HG03442 (cell line): Measurements from ENCODE around the gene DGKB.

ENCODE experiments used
- ATAC-seq: cut with Tn5 transposase; IDR thresholded peaks from one replicate; pipeline ENCODE4 v1.9.1; 2021; ENCODE audit warnings: mild to moderate bottlenecking, moderate library complexity; ENCODE audit not compliant: unreplicated experiment

The DGKB gene

DNA sequence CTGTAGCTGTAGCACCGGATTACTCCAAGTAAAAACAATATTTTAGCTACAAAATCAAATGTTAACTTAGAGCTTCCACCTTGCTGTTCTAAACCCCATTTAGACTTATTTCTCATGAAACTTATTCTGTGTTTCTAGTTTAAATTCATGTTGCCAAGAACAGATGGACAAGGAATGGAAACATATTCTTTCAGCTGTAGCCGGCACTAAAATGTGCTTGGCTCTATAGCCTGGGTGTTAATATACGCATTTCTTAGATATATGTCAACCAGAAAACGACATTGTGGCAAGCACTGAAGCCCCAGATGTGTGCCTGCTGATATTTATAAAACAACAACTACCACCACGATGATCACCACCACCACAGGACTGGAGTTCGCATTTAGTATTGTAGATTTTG lies 722.8 kb downstream of the DGKB start:
- no peak for ATAC-seq

DNA sequence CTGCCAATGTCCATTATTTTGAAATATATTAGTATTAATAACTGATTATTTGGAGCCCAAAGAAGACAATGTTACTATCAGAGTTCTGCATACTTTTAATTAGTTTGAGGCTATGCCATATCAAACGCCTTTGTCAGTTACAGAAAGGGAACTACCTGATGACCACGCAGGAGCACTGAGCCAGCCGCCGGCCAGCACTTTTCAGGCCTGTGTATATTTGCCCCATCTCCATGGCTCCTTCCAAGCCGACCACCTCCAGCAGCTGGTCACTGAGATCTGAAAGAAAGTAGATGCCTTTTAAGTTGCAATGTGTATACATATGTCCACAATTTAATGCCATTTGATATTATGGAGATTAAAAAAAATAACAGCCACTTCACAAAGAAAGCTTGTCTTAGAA lies 724.7 kb downstream of the DGKB start:
- no peak for ATAC-seq

DNA sequence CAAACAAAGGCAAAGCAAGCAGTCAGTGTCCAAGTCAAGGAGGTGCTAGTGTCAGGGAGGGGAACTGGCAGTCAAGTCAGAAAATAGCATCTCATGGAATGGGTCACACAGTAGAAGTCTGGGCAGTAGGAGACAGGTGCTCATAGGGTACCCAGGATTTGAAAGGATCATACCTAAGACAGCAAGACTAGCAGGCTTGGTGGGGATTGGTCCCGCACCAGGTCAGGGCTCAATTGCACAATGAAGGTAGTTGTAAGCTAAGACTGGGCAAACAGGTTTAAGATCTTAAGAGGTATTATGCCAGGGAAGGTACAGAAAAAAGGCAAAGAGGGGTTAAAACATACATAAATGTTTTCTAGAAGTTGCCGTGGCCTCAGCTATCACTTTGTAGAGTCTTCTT lies 731.7 kb downstream of the DGKB start:
- no peak for ATAC-seq

DNA sequence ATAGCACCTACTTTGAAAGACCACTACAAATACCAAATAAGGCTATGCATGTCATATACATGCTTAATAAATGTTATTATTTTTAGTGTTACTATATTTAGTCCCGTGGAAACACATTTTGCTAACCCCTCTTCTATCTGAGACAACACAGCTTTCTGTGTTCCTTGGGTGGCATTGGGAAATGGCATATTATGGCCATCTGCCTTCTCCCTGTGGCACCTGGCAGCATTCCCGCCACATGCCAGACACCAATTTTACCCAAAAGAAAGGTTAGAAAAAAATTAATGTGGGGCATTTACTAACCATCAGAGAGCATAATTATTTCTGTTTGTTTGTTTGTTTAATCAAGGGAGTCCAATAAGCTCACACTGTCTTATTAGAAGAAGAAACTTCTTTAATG lies 744.4 kb downstream of the DGKB start:
- no peak for ATAC-seq

DNA sequence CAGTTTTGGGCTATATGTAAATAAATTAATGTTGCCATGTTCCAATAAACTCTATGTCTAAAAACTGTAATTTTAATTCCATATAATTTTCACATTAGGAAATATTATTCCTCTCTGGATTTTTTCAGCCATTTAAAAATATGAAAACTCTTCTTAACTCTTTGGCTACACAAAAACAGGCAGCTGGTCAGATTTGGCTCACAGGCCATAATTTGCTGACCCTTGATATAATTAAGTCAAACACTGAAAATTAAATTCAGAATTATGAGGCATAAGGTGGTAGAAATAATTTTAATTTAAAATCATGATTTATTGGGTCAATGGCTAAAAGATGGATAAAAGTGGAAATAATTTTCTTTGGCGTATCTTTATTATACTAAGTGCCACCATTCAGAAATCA lies 746.1 kb downstream of the DGKB start:
- no peak for ATAC-seq

DNA sequence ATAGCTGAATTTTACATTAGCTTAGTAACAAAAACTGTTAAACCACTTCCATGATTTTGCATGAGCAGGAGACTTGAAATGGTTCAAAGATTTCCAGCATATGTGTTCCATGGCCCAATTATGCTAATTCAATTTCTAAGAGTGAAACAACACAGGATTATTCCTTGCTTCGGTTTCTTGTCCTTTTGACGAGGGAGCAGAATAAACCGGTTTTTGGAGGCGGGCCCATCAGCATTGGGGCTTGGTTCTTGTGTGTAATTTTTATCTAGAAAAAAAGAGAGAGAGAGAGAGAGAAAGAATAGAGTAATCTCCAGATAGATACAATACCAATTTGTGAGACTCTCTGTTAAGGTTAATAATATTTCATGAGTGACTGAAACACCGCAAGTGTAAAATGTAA lies 753.6 kb downstream of the DGKB start:
- no peak for ATAC-seq

DNA sequence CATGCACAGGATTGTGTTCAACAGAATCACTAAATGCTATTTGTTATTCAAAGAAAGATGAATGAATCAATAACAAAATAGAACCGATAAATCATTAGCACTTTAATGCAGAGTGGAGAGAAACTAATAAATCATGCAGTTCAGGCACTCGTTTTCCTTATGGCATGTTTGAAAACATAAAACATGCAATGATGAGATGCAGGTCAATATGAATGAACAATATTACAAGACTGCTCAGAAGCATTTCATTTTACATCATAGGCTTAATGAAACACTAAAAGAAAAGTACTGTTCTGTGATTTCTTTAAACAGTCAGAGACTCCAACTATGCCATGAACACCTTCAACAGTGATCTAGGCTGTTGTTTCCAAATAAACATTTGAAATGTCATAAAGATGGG lies 755.0 kb downstream of the DGKB start:
- ATAC-seq, result no peak

DNA sequence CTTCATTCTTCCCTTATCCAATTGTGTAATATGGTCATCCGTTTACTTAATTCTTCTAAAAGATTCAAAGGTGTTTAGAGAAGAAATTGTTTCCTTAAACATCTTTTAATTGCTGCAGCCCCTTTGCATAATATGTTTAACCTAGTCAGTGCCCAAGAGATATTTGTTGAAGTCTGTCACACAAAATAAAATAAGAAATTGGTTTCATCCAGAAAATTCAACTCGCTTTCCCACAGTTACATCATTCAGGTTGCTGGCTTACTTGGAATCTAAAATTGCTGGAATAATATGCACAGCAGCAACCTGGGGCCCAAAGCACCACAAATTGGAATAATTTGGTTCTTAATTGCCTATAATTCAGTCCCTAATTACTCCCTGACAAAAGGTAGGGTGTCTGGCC lies 758.0 kb downstream of the DGKB start:
- no peak for ATAC-seq

DNA sequence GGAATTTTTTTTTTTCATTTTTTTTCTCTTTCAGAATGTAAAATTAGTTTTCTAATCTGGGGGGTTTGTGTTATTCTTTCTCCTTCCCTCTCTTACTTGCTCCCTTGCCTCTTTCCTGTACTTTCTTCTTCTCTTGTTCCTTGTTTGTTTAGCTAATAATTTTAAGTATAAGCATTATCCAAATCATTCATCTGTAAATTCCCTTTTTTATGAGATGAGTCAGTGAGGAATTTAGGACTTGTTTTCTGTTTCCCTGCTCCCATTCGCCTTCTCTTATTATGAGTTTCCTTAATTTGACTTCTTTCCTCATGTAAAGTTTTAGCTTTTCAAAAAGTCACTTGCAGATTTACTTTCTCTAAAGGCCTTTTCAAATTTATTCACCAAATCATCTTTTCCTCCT lies 758.4 kb downstream of the DGKB start:
- no peak for ATAC-seq

DNA sequence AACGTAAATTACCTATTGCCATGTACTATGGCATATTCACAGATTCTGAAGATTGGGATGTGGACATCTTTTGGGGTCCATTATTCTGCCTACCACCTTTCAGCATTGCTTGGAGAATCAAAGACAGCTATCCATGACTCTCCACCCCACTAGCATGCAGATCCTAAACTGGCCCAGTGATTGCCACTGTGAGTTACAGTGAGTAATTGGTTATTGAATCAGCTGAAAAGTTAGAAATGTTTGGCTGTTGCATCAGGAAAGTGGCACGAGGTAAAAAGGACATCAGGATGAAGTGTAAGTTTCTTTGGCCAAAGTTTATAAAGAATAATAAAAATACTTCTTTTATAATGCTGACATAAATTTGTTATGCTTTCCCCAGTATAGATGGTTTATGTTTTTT lies 764.9 kb downstream of the DGKB start:
- no peak for ATAC-seq

DNA sequence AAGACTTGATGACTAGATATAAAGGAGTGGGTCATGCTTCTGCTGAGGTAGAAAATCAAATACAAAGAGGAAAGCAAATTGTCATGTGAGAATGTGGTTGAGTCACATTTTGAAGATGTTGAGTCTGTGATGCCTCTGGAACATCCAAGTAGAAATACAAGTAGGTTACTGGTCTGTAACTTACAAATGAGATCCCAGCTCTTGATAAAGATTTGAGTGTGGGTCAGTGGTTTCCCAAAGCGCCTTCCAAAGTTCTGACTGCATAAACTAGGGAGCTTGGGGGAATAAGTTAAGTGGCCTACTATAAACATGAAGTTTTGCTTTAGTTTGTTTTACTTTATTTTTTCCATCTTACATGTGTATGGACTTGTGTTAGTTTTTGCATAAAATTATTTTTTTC lies 768.8 kb downstream of the DGKB start:
- ATAC-seq, result no peak

DNA sequence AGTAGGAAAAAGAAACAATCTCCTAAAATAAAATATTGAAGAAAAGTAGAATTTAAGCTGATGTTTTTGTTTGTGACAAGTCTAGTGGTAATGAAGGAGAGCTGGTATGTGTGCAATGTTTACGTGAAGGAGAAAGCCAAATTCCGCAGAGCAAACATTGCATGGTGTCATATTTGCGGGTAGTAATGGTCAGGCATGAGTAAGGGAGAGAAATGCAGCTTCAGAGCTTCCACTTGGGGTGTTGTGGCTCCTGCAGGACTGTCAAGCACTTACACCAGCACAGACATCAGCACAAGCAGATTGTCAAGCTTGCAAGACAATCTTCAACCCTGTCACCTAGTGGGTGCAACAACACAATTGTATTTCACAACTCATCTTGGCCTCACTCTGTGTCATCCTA lies 776.6 kb downstream of the DGKB start:
- ATAC-seq, result no peak

DNA sequence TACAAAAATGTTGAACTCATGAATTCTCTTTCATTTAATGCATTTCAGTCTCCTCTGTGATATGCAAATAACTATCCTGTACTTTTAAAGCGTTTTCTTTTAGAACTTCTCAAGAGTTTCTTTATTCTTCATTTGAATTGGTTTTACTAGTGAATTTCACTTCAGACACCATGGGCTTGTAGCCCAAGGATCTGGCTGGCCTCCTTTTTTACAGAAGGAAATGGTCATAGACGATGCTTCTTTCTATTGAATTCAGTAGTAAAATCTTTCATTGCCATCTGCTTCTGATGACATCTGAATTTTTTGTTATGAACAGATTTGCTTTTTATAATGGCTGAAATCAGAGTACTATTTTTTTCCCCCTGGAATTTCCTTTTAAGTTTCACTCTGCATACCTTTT lies 777.8 kb downstream of the DGKB start:
- no peak for ATAC-seq

DNA sequence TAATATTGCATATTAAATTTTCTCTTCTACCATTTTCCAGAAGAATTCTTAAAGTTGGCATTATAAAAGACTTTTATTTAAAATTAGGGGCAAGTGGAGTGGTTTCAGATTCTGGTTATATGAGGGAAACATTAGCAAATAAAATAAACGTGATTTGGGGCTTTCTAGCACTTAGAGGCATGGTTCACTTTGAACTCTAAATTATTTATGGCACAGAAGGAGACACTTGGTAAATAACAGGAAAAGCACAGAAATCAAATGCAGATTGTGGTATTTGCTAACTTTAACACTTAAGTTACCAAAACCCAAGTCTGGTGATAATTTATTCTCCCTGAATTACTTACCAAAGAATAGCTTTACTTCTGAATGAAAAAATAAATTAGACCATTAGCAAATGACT lies 778.6 kb downstream of the DGKB start:
- ATAC-seq, result no peak

DNA sequence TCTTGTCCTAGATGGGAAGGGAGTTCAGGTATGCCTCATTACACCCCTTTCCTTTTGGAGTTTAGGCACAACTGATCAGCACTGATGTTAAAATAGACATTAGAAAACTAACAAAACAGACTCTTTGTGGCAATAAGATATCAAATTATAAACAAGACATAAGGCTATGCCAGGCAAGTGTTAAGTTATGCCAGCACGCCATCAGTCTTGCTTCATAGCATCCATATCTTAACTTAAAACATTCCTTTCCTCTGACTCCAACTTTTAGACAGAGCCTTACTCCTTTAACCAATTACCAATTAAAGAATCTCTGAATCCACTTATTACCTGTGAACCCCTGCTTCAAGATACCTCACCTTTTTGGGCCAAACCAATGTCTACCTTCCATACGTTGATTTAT lies 786.9 kb downstream of the DGKB start:
- no peak for ATAC-seq

DNA sequence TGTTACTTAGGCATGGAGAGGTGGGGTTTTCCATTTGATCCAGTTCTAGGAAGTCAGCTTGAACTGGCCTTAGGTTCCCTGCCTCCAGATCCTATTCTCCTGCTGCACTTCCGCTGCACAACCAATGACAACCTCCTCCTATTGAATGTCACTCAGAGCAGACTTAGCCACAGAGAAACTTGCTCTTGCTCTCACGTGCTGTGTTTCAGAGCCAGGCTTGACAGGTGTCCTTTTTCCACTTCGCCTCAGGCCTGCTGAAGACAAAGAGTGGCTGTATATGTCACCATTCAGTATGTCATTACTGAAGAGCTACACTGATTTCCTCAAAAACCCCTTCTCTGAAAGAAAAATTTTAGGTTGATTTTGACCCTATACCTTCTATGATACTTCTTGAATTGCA lies 797.7 kb downstream of the DGKB start:
- ATAC-seq, result no peak

DNA sequence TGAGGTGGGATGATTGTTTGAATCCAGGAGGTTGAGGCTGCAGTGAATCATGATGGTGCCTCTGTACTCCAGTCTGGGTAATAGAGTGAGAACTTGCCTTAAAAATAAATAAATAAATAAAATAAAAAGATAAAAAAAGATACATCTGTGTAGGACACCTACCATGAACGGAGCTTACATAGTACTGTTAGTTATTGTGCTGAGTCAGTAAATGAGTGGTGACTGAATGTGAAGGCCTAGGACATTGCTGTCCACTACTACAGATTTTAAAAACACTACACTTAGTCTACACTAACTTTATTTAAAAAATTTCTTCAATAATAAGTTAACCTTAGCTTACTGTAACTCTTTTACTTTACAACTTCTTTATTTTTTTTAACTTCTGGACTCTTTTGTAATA lies 806.4 kb downstream of the DGKB start:
- no peak for ATAC-seq

DNA sequence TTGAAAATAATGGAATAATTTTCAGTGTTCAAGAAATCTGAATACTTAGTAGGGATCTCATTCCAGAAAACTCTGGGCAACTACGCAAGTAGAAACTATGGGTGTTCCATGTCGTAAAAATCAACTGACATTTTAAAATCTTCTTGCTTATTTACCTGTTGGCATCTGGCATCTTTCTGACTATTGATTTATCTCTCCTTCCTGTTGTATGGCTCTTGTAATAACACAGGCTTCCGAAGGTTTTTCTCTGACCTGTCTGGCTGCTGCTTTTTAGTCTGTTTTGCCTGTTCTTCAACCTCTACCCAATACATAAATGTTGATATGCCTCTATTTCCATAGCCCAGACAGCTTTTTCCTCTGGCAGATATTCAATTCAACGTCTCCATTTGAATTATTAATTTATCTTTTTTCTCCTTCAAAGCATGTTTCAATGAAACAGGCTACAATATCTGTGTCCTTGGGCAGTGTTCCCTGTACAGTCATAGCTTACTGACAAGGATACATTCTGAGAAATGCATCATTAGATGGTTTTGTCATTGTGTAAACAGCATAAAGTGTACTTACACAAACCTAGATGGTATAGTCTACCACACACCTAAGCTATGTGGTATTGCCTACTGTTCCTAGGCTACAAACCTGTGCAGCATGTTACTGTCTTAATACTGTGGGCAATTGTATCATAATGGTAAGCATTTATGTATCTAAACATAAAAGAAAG lies 807.2 kb downstream of the DGKB start:
- ATAC-seq, result no peak
